C4-2B (cell line): ENCODE data around the gene MTRR.

Experiments
- H3K27ac ChIP-seq: fragments of 450-650 bp; 2 replicates; pipeline ENCODE4 v1.5.1; 2017
- CTCF ChIP-seq: fragments of 450-650 bp; conservative IDR thresholded peaks from 2 replicates; pipeline ENCODE4 v1.5.1; 2017; ENCODE audit warnings: mild to moderate bottlenecking
- ZFX ChIP-seq: fragments of 450-650 bp; IDR thresholded peaks from 2 replicates; pipeline ENCODE4 v1.6.1; 2017

Gene MTRR

GRCh38 chr5:7878381-7878873, 9.5 kb downstream of the MTRR start:
- no peak for TF ChIP-seq CTCF
- no peak for TF ChIP-seq ZFX
- H3K27ac ChIP-seq: no peak overlapping the region; the same call in 1 of the 2 replicates

- TF ChIP-seq ZFX: no peak
- no peak for TF ChIP-seq CTCF
- H3K27ac ChIP-seq: no peak overlapping the region
Measured at GRCh38 chr5:7881091-7881490, 12.1 kb downstream of the MTRR start.

GRCh38 chr5:7881816-7882215, 12.9 kb downstream of the MTRR start:
- no peak for TF ChIP-seq CTCF
- no peak for TF ChIP-seq ZFX
- no peak overlapping the region for H3K27ac ChIP-seq

- H3K27ac ChIP-seq: no peak overlapping the region
- TF ChIP-seq ZFX (no peak), CTCF (no peak)
Measured at GRCh38 chr5:7882926-7883325, 14.0 kb downstream of the MTRR start.

- no peak overlapping the region for H3K27ac ChIP-seq
- TF ChIP-seq ZFX (no peak), CTCF (no peak)
Measured at GRCh38 chr5:7884491-7885267, 15.7 kb downstream of the MTRR start.

- TF ChIP-seq ZFX (no peak), CTCF (peak; percentile 75)
- no peak overlapping the region for H3K27ac ChIP-seq
Measured at GRCh38 chr5:7886849-7887475, 18.0 kb downstream of the MTRR start.

GRCh38 chr5:7888901-7889300, 20.0 kb downstream of the MTRR start:
- TF ChIP-seq ZFX (no peak), CTCF (no peak)
- H3K27ac ChIP-seq: no peak overlapping the region
